GM18873 (cell line): ENCODE measurements around the gene METTL14.

Experiments used
- ATAC-seq: cut with Tn5 transposase; IDR thresholded peaks from one replicate; pipeline ENCODE4 v1.9.1; 2021; ENCODE audit warnings: mild to moderate bottlenecking, moderate library complexity, moderate number of reproducible peaks; ENCODE audit not compliant: unreplicated experiment, low FRiP score

Gene METTL14

DNA sequence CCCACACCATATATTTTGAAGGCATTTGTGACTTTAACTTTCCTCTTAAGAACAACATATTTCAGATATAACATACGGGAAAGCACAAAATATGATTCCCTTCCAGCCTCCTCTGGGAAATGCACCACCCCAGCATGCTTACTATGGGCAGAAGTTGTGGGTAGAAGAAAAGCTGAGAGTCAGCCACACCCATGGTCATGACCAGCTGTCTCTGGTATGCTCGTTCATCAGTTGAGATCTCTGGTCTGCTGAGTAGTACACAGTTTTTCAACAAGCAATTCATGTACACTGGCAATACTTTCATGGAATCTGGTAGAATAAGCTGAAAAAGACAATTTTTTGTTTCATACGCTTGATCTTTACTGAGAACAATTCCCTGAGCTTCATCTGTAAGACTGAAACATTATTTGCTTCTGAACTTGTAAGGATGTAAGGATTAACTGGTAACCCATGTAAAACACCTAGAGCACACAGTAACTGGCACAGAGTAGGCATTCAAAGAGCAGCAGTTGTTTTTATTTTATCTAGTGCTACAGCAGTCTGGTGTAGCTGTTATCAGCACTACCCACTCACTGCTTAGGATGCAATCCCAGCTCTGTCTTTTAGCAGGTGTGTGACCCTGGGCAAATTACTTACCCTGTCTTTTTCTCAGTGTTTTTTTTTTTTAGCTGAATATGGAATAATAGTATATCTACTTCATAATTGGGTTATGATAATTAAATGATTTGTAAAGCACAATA, 47.6 kb downstream of the METTL14 start:
- no peak for ATAC-seq

DNA sequence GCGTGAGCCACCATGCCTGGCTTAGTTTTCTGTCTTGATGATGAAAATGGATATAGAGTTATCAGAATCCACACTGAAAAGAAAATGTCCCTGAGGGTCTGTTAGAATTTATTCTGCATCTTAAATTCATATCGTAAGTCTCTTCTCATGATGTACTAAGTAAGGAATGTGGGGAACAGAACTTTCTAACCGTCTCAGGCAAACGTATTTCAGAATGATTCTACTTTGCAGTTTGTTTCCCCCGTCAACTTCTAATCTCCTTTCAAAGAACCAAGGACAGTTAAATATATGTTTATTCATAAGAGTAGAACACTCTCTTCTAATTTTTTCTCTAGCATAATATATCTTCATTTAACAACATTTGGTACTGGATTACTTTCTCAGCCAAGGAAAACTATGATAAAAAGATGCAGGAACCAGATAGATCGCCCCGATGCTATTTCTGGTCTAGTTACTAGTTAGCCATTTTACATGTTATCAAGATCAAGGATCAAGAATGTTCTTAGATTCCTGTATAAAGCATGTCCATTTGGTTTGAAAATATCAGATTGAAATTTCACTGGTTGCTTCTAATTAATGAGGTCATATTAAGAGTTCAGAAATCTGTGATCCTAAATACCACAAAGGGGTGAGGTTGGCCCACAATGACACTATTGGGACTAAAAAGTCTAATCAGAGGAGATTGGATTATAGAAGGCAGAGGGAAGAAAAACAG, 49.5 kb downstream of the METTL14 start:
- ATAC-seq, result no peak

DNA sequence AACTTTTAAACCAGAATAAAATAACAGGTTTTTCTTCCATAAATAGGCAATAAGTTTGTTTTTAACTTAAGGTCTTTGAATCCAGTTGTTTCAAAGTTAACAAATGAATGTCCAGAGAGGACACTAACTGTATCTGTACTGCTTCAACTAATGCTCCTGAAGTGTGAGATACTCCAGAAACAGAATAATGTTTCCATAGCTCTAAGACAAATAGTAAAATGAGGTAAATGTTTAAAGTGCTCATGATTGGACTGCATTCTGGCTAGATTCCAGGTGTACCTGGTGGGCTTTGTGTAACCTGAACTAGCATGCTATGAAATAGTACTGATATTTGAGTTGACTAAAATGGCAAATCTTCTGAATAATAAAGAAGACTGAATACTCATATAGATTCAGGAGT, 51.7 kb downstream of the METTL14 start:
- no peak for ATAC-seq

DNA sequence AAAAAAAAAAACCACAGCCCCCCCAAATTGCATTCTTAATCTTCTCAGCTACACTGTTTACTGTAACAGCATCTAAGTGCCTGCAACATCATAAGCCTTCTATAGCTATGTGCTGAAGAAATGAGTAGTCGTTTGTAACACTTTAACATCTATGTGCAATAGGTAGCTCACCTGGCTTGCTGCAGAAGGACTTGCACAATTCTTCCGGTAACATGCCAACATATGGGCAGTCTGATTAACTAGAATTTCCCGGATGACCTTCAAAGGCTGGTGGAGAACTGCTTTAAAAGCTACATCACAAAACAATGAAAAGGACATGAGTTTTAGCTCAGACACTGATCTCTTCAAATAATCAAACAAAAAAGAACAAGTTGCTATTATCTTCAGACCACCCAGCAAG, 52.9 kb downstream of the METTL14 start:
- no peak for ATAC-seq

DNA sequence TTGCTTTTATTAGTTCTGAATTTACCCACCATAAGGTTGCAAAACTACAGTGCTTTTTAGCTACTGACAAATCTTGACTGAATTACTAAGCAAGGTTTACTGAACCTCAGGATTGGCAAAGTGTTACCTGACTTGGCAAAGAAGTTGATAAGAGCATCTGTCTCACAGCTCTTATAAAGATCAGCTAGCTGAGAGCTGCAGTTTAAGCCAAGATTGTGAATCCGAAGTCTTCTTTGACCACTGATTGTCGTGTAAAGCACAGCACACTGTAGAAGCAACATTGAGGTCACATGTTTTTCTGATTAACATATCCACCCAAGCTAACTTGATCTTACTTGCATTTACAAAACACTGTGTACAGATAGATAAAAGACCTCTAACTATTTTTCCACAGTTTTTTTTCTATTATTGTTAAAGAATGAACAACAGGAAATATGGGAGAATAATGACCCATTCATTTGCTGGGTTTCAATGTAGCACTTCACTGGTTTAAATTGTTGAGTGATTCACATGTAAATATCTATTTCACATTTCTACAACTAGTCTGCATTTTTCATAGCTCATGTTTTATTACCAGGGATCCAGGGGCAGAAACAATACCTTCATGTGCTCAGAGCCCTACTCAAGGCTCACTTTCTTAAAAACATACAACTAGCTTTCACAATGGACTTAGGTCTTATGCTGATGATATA, 54.0 kb downstream of the METTL14 start:
- ATAC-seq, result no peak

DNA sequence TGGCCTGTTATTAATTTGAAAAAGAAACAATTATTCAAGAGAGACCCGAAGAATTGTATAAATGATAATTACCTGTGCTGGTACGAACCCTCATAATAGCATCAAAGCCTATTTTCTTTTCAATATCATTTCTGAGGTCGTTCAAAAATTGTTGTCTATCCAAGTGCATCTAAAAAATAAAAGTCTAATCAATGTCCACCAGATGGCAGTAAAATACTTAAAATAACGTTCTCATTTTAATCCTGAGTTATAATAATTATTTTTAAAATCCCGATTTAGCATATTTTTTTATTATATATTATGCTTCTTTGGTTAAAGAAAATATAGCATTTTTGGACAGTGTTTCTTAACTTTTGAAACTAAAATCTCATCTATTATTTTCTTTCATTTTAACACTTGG, 55.7 kb downstream of the METTL14 start:
- ATAC-seq, result no peak

DNA sequence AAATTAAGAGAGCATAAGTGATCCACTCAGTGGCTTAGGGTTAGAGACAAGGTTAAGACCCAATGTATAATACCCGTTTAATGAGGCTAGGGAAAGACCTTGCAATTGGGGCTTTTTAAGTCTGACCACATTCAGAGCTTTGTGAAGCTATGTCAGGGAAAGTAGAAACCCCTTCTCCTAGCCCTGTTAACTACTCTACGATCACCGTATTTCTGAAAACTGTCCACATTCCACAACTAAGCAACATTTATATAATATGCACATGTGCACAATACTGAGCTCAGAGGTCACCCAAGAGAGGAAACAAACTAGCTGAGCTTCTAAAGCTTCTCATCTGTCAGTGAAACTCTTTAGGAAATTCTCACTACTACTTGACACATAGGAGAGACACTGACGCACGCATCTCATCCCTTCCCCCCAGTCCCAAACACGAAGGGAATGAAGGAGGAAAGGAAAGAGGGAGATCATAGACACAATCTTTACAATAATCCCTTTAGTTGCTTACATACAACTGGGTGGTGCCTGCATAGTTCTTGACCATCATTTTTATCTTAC, 56.2 kb downstream of the METTL14 start:
- no peak for ATAC-seq

DNA sequence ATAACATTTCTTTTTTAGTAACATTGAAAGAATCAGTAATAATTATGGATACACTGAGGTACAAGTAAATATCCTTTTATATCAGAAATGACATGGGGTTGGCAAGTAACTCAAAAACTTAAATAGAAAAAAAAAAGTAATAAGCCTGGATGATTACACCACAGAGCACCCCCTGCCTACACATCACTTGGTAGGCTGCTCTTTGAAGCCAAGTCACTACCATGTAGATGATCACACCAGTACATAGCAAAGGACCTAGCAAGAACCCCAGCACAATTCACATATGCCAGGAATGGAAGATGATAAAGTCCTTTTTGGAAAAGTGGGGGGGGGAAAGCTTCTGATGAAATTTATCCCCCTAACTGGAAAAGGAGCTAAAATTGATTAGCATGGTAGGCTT, 56.9 kb downstream of the METTL14 start:
- ATAC-seq, result no peak

DNA sequence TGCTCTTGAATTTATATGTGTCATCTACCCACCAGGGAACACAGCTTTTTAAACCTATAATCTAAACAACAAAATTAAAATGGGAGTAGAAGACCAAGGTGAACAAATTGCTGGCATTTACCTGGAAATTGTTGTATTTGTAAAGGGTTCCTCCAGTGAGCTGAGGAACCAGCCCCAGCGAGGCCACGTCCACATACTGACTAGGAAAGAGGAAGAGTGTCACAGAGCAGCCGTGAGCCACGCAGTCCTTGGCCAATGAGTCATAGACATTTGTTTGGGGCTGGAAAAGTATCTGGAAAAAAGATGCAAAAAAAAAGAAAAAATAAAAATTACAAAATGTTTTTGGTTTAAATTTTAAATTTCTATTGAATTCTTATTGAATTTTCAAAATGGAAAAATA, 58.7 kb downstream of the METTL14 start:
- no peak for ATAC-seq

DNA sequence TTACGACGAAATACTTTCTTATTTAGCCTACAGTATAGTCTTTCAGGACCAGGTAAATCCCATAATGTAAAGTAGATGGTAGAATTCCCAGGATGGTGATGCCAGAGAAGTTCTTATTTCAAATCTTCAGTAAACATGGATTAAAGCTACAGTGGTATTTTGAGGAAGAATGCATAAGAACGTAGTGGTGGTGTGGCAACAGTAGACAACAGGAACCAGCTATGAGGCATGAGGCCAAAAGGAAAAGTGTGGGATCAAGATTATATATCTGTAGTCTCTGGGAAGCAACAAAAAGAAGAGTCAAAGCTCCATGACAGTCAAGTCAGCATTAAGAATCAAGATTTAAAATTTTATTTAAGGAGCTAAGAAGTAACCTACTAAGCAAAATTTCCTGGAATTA, 60.2 kb downstream of the METTL14 start:
- no peak for ATAC-seq

DNA sequence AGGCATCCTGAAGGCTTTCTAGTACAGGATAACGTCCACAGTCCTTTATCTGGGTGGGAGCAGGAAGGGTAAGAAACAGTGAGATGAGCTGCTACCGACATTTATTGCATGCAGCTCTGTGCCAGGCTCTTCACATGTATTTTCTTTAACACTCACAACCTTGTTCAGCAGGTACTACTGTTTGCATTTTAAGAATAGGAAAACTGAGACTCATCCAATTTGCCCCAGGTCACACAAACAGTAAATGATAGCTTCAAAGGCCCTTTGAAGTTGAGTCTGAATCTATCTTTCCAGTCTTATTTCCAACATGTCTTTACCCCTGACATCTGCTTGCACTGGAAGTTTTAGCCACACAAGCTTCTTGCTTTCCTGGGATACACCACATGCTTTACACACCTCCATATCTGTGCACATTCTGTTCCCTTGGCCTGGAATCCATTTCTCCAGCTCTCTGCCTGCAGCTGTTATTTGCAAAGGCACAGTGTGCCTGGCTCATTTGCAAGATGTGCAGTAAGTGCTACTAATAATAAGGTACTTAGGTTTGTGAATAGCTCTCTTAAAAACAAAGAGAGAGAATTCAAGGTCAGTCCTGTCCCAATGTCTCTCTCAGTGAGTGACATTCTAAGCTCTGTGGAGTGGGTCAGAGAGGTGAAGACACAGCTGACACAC, 61.2 kb downstream of the METTL14 start:
- no peak for ATAC-seq

DNA sequence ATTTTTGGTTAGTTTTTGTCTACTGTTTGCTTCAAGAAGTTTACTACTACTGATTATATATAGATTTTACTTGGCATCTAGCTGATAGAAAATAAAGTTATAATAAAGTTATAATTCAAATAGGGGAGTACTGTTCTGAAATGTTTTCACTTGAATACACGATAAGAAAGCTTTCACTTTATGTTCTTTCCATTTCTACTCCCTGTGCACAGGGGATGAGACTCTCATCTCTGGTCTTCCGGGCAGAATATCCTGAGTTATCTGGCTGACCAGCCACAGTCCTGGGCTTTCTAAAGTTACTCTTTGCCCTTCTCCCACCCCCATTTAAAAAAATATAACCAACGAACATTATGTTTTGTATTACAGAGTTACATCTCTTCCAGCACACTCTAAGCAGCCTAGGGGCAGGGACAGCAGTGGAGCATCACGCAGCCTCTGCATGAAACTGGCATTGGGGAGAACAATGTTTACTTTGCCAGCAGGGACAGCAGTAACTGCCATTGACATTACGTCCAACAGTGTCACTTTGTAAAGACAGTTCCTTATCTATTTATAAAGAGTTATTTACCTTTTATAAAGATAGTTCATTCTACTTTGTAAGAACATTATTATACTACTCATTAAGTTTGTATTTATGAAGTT, 64.3 kb downstream of the METTL14 start:
- no peak for ATAC-seq

DNA sequence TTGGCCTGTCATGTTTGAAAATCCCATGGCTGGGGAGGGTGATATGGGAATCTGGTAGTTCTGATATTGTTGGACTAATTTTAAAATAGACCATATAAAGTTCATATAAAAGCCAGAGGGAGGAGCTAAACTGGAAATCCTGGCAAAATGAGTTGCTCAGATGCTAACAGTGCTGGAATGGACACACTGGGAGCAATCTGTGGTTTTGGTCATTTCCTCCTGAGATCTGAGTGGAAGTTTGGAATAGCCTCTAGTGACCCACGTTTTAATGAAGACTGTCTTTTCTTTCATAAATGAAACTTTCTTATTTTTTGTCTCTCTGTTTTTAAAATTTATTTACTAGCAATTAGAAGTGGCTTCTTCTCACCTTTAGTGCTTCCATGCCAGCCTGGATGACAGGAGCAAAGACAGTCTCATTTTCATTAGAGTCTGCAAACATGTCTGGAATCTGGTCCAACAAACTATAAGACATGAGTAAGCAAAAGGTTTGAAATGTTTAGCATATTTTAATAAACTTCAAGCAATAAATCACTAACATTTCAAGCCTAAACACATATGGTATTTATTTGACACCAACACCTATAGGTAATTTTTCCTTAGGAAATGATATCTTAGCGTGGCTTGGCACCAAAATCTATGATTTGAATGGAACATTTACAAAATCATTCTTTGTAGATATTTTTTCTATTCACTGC, 66.6 kb downstream of the METTL14 start:
- ATAC-seq, result no peak

DNA sequence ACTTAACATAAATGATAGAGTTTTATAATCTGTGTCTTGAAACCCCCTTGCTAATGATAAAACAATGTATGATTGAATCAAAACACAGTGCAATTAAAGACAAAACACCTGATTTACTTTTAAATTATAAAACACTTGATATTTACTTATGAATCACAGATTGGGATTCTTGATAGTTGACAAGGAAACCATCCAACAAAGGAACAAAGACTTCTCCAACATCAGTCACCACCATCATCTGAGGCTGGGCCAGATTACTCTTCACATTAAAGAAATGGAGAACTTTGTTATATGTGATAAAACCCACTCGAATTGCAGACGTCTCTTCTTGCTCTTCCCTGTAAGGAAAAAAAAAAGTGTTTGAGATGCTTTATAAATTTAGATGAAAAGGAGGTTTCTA, 67.4 kb downstream of the METTL14 start:
- ATAC-seq, result no peak

DNA sequence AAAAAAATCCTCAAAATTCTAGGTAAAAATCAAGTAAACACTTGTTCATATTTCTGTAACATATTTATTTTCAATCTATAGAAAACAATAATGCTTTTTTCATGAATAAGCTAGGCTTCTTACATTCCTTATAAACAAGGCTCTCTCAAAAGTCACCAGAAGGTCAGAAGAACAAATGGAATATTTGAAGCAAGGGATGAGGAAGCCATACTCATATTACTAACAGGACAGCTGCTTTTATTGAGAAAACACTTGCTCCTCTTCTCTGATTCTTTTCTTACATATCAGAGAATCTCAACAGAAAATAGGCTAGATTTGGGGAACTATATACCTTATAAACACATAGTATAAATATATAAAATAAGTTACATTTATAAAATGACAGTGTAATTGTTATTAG, 67.9 kb downstream of the METTL14 start:
- no peak for ATAC-seq

DNA sequence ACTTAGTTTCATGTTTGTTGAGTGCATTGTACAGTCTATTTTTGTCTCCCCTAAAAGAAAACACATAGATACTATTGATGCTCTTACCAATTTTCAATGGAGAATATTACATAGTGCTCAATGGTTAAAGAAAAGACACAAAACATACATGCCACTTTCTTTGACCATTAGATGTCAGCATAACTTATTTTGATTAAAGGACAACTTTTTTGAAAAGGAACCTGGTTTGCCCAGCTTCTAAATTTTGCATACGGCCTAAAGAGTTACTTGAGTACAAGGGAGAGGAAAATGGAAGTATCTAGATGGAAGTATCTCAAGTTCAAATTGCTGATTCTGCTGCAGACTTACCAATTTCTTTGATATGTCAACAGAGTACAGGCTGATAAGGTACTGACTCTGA, 68.5 kb downstream of the METTL14 start:
- no peak for ATAC-seq

DNA sequence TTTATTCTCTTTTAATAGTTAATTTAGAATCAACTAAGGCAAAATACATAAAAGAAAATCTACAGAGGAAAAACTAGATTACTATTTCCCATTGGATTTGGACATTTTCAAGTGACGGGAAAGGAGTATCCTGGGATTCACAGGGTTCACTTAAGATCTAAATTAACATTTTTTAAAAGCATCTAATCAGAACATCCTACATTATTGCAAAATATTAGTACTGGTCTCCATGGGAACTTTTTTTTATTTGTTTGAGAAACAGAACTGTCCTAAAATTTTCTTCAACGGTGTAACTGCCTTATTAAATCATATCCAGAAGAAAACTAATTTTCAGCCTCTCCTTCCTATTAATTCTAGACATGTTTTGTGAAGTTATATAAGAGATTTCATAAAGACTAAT, 69.7 kb downstream of the METTL14 start:
- ATAC-seq, result no peak

DNA sequence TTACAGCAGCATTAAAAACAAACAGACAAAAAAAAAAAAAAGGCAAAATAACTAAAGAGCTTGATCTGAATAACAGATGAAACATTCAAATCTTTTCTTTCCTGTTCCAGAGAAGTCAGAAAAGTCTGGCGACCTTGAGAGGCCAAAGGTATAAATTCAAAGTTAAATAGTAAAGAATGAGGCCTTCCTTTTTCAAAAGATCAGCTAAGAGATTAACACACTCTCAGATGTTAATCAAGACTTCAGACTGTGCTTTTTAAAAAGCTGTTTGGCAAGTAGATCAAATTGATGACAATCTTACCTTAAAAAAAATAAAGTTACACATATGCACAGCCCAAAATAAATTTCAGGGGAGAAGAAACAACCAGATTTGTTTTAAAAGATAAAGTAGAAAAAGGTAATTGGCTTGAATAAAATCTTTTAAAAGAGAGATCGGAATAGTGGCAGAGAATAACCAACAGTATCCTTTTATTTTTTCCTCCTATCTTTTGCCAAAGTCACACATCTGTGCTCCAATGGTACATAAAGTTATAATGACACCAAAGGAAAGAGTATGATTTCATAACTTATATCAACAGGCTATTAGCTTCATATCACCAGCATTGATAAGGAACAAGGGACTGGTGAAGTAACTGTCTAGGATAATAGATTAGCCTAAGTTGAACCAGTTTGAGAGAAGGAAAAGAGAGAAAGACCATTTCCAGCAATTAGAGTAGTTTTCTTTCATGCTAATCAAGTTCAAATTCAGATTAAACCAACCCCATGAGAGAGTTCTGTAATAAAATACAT, 70.4 kb downstream of the METTL14 start:
- no peak for ATAC-seq

DNA sequence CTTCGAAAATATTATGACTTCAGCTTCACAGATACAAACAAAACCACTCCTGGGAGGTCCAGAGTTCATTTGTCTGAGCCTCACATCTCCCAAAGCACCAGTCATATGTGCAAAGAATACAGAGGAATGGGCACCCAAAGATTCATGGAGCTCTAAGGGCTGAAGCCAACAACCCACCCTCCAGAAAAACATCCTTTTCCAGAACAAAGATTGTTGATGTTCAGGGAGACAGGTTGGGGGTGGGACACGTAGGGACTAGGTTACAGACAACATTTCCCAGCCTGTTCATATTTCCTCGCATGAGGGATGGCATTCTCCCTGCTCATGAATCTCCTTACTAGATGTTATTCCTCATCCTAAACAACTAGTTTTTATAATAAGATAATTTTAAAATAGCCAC, 71.2 kb downstream of the METTL14 start:
- ATAC-seq, result no peak
